HepG2 (cell line): ENCODE measurements around the gene GNG12. TPM values are rescaled to one million over a fixed set of nuclear protein-coding genes. Genes with fewer than 3 reads are reported as not detected.

ENCODE experiments used
- ATAC-seq: fragments of 200-7000 bp; cut with Tn5 transposase; 3 replicates; pipeline ENCODE4 v1.9.1; 2020; ENCODE audit warnings: mild to moderate bottlenecking, moderate library complexity
- BruUV-seq: library from RNA; stranded (reverse); fragments of 400-500 nt; replicated peaks from 2 replicates; lab custom pipeline; 2021; lab: Mats Ljungman, UMichigan
- CTCF ChIA-PET: fragments of 300-600 bp; formaldehyde crosslinking; extraction: SDS; loops from one replicate; lab custom pipeline; 2021; ENCODE audit warnings: low total read pairs, inconsistent platforms, low intra/inter-chr PET ratio; lab: Yijun Ruan, JAX
- POLR2A ChIA-PET: fragments of 350-600 bp; sonication (Branson Sonifier 250); formaldehyde crosslinking; loops from one replicate; lab custom pipeline; 2020; ENCODE audit warnings: antibody characterized with exemption, inconsistent platforms; lab: Yijun Ruan, JAX
- DNase-seq: peaks from one replicate; pipeline ENCODE4 v3.0.0-alpha.2; 2015; ENCODE audit warnings: low spot score
- FAIRE-seq: peaks from 3 replicates; lab custom pipeline; 2011; peaks lifted over from hg19 to GRCh38; lab: Jason Lieb, UNC
- H2AFZ ChIP-seq: one replicate; pipeline ENCODE4 v1.6.1; 2011; ENCODE audit warnings: low read length, inconsistent platforms
- H3K27ac ChIP-seq: fragments of 300-600 bp; 3 replicates; pipeline ENCODE4 v1.8.0; 2011; ENCODE audit warnings: mixed run types, mild to moderate bottlenecking, mixed read lengths, low read length, inconsistent platforms; ENCODE audit not compliant: insufficient read depth; ENCODE audit errors: extremely low read length
- H3K27me3 ChIP-seq, 2 experiments: fragments of 200-600 bp in 1 of 2; 2 replicates in 1 of 2; 3 replicates in 1 of 2; pipeline versions ENCODE4 v1.6.0 to v1.8.0; 2011; ENCODE audit warnings: low read length in 2 of 2, mild to moderate bottlenecking in 2 of 2, moderate library complexity in 2 of 2, inconsistent platforms in 1 of 2; ENCODE audit not compliant: insufficient read depth in 2 of 2, control insufficient read depth in 1 of 2
- H3K36me3 ChIP-seq, 2 experiments: fragments of 200-600 bp in 1 of 2; replicated peaks in 1 of 2; 2 replicates in 1 of 2; 3 replicates in 1 of 2; pipeline versions ENCODE4 v1.5.1 to v1.8.0; 2011; ENCODE audit warnings: low read length in 2 of 2, inconsistent platforms in 1 of 2; ENCODE audit not compliant: insufficient read depth in 2 of 2, control insufficient read depth in 1 of 2
- H3K4me1 ChIP-seq: 2 replicates; pipeline ENCODE4 v1.5.1; 2012; ENCODE audit warnings: low read length, inconsistent platforms; ENCODE audit not compliant: insufficient read depth
- H3K4me2 ChIP-seq: 2 replicates; pipeline ENCODE4 v1.6.0; 2011; ENCODE audit warnings: low read depth, low read length, inconsistent platforms
- H3K4me3 ChIP-seq, 3 experiments: fragments of 200-600 bp in 1 of 3; sonication (generic), shearing (Covaris generic) in 1 of 3; replicated peaks in 1 of 3; 2 replicates each; pipeline ENCODE4 v1.5.1; 2011 to 2016; ENCODE audit warnings: low read length in 3 of 3, inconsistent platforms in 2 of 3, low read depth in 2 of 3, mild to moderate bottlenecking in 2 of 3, control low read depth in 1 of 3, mixed read lengths in 1 of 3; ENCODE audit not compliant: insufficient read depth in 1 of 3
- H3K79me2 ChIP-seq: one replicate; pipeline ENCODE4 v1.6.1; 2011; ENCODE audit warnings: low read length, inconsistent platforms; ENCODE audit not compliant: insufficient read depth
- H3K9ac ChIP-seq: 2 replicates; pipeline ENCODE4 v1.6.0; 2011; ENCODE audit warnings: mild to moderate bottlenecking, low read depth, low read length, inconsistent platforms; ENCODE audit not compliant: insufficient read depth
- H3K9me3 ChIP-seq: 2 replicates; pipeline ENCODE4 v1.5.1; 2012; ENCODE audit warnings: mild to moderate bottlenecking, low read length
- H4K20me1 ChIP-seq: 2 replicates; pipeline ENCODE4 v1.6.0; 2011; ENCODE audit warnings: inconsistent platforms, mild to moderate bottlenecking, low read length, moderate library complexity; ENCODE audit not compliant: insufficient read depth
- AGO1 ChIP-seq: fragments of 200-400 bp; formaldehyde crosslinking; IDR thresholded peaks from 2 replicates; pipeline ENCODE4 v1.6.1; 2017; ENCODE audit warnings: mild to moderate bottlenecking, low read depth, low read length, moderate library complexity; ENCODE audit not compliant: poor library complexity, severe bottlenecking
- CAMTA2 ChIP-seq: sonication (generic); formaldehyde crosslinking; IDR thresholded peaks from 2 replicates; pipeline ENCODE4 v1.4.0; 2020; ENCODE audit warnings: mild to moderate bottlenecking, missing genetic modification reagents, borderline replicate concordance
- HNF4A ChIP-seq: sonication (generic); formaldehyde crosslinking; IDR thresholded peaks from 2 replicates; pipeline ENCODE4 v1.4.0; 2020; ENCODE audit warnings: missing genetic modification reagents
- SAP130 ChIP-seq: IDR thresholded peaks from 2 replicates; pipeline ENCODE4 v1.6.1; 2016; ENCODE audit warnings: low read depth
- SPEN ChIP-seq: sonication (generic); formaldehyde crosslinking; IDR thresholded peaks from 2 replicates; pipeline ENCODE4 v1.5.1; 2020; ENCODE audit warnings: low read depth, mild to moderate bottlenecking, missing genetic modification reagents
- TOE1 ChIP-seq: sonication (generic); formaldehyde crosslinking; IDR thresholded peaks from 2 replicates; pipeline ENCODE4 v1.4.0; 2020; ENCODE audit warnings: mild to moderate bottlenecking, missing genetic modification reagents
- ZNF121 ChIP-seq: sonication (generic); formaldehyde crosslinking; IDR thresholded peaks from 2 replicates; pipeline ENCODE4 v1.5.0; 2020; ENCODE audit warnings: mild to moderate bottlenecking, missing genetic modification reagents
- ZNF235 ChIP-seq: sonication (generic); formaldehyde crosslinking; IDR thresholded peaks from 2 replicates; pipeline ENCODE4 v1.8.1; 2023; ENCODE audit warnings: mild to moderate bottlenecking, missing genetic modification reagents, borderline replicate concordance
- ZNF335 ChIP-seq: sonication (generic); formaldehyde crosslinking; IDR thresholded peaks from 2 replicates; pipeline ENCODE4 v1.4.0; 2020; ENCODE audit warnings: missing genetic modification reagents
- ZNF616 ChIP-seq: sonication (generic); formaldehyde crosslinking; IDR thresholded peaks from 2 replicates; pipeline ENCODE4 v1.5.0; 2020; ENCODE audit warnings: low read depth, mild to moderate bottlenecking, missing genetic modification reagents
- WGBS: methylation state at CpG from one replicate; pipeline ENCODE4 v1.1.6; 2017; ENCODE audit warnings: low lambda C conversion rate; 5-methylcytosine and 5-hydroxymethylcytosine counted together
- in situ Hi-C: cut with HindIII; loops from 2 replicates; pipeline ENCODE4 v1.10.0; 2017; ENCODE audit warnings: low pct_unique_long_range_greater_than_20kb; ENCODE audit not compliant: extremely low pct_ligation_motif_present
- intact Hi-C: fragments of 100-400 bp; cut with micrococcal nuclease; formaldehyde crosslinking; loops from one replicate; pipeline ENCODE4 v1.10.0; 2022; ENCODE audit not compliant: unreplicated experiment
- polyA plus RNA-seq, 8 experiments: library from polyadenylated mRNA; depleted of rRNA in 3 of 8; stranded (reverse) in 7 of 8; unstranded in 1 of 8; fragments of >200 nt; fragmentation: Illumina TruSeq in 4 of 8; extraction: Trizol in 4 of 8; gene quantifications; 2 replicates each; pipeline versions ENCODE4 v1.2.1 to v1.2.3, GENCODE V29; 2011 to 2016; ENCODE audit warnings: low read depth in 4 of 8, missing spikeins in 1 of 8, mixed read lengths in 1 of 8; ENCODE audit not compliant: insufficient read depth in 1 of 8
- total RNA-seq, 5 experiments: library from RNA; depleted of rRNA; stranded (reverse); fragments of >200 nt; fragmentation: Illumina TruSeq; extraction: Trizol; gene quantifications; 2 replicates each; pipeline ENCODE4 v1.2.3, GENCODE V29; 2016; ENCODE audit warnings: low read depth in 1 of 5
- TF ChIP-seq, protein P1 (sequence below): sonication (generic); formaldehyde crosslinking; IDR thresholded peaks from 2 replicates; pipeline ENCODE4; 2020; ENCODE audit warnings: missing genetic modification reagents, mild to moderate bottlenecking, borderline replicate concordance

Gene GNG12
- total and polyA plus RNA-seq, 2 of the 13 experiments (the other 11 are each of a cell fraction or from before 2014, with no cell fraction given) = 0.11 TPM

DNA sequence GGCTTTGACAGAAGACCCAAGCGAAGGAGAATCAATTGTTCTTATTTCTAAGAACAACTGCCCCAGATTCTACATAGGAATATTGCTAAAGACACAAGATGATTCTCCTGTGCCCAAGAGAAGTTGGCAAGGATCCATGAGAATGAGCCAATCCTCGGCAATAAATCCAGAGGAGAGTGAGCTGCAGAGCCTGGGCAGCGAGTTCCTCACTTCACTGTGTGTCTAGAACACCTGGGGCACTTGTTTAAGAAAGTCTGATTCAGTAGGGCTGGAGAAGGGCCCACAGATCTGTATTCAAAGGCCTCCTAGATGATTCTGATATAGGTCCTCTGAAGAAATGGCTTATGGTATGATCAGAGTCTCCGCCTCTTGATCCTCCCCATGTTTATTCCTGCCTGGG is 116.5 kb downstream of the GNG12 start (continued):
- TF ChIP-seq ZNF335 (CRISPR knock-in tag) = no peak
- TF ChIP-seq, all 625 proteins: peak for 0

DNA sequence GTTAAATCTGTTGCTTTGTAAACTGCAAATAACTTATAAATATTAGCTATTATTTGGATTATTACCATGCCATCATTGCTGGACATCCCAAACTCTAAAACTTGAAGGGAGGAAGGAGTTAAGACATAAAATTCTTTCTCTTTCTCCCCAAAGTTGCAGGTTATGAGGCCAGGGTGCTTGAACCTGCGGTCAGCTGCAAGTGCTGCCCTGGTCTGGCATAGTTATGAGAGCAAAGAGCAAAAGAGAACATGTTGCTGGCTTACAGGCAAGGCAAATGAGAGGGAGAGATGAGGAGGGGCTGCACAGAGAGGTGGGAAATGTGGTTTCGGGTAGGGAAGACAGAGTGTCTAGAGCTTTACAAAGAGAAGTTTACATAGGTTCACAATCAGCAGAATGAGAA is 117.4 kb downstream of the GNG12 start:
- H3K4me1 ChIP-seq = peaks cover 65% of the 10 kb centered on the region

More for the DNA sequence above, 117.4 kb downstream of the GNG12 start:
- Histone ChIP-seq H4K20me1 (no peaks in the 10 kb centered on the region), H2AFZ (no peak overlapping the region), H3K27me3 (peaks cover 0 to 2% of the 10 kb centered on the region in 2 experiments; a peak in 1 of 5 replicates), H3K36me3 (no peaks in the 10 kb centered on the region), H3K27ac (no peak overlapping the region), H3K9me3 (no peaks in the 10 kb centered on the region), H3K4me3 (no peak overlapping the region), H3K79me2 (no peaks in the 10 kb centered on the region), H3K4me2 (no peak overlapping the region), H3K9ac (no peak overlapping the region)
- BruUV-seq = no TSS peak
- FAIRE-seq (no peak), DNase-seq (no peak), ATAC-seq (peak; percentile 53)
- TF ChIP-seq ZNF121 (CRISPR knock-in tag) (peak; percentile 42; the same call in 1 of the 2 replicates), CAMTA2 (CRISPR knock-in tag) (no peak), ZNF235 (CRISPR knock-in tag) (no peak), HNF4A (CRISPR knock-in tag) (peak; percentile 56), ZNF616 (CRISPR knock-in tag) (no peak), TOE1 (no peak), AGO1 (no peak), SPEN (no peak), SAP130 (0 out of 2 replicates have a peak, but pooled peaks have one; percentile 15)
- TF ChIP-seq, protein P1, sequence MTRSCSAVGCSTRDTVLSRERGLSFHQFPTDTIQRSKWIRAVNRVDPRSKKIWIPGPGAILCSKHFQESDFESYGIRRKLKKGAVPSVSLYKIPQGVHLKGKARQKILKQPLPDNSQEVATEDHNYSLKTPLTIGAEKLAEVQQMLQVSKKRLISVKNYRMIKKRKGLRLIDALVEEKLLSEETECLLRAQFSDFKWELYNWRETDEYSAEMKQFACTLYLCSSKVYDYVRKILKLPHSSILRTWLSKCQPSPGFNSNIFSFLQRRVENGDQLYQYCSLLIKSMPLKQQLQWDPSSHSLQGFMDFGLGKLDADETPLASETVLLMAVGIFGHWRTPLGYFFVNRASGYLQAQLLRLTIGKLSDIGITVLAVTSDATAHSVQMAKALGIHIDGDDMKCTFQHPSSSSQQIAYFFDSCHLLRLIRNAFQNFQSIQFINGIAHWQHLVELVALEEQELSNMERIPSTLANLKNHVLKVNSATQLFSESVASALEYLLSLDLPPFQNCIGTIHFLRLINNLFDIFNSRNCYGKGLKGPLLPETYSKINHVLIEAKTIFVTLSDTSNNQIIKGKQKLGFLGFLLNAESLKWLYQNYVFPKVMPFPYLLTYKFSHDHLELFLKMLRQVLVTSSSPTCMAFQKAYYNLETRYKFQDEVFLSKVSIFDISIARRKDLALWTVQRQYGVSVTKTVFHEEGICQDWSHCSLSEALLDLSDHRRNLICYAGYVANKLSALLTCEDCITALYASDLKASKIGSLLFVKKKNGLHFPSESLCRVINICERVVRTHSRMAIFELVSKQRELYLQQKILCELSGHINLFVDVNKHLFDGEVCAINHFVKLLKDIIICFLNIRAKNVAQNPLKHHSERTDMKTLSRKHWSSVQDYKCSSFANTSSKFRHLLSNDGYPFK (CRISPR knock-in tag) = no peak
- intact Hi-C loops (no loop called here), in situ Hi-C loops (no loop called here)
- 2% methylated on average over 2 of the region's 2 CpGs for WGBS
- POLR2A ChIA-PET = interaction anchor here (0.6 kb wide), 1 partner anchor 31 kb away, joined by 3 read pairs; the partner anchor contains the start of gene GADD45A
- CTCF ChIA-PET = no interaction called here
